ENCODE measurements around the gene FGD6. TPM values are rescaled to one million over a fixed set of nuclear protein-coding genes. Genes with fewer than 3 reads are reported as not detected.
"Not testable (repeated sequence)": the region's sequence is repeated elsewhere in the genome, so short reads cannot be mapped to it uniquely, and the experiment has no call there.

Gene FGD6
- total RNA-seq, 2 experiments from 2014 or later, result 5.6 to 7.8 TPM

- DNase-seq (ENCODE audit: low spot score), result no peak
- H3K9me2 ChIP-seq (ENCODE audit: insufficient read depth, low read length), result no peaks in the 10 kb centered on the region
- no peak overlapping the region for H2AFZ ChIP-seq (ENCODE audit: low read length)
- H3K79me2 ChIP-seq (ENCODE audit: insufficient read depth, low read depth, low read length), result no peaks in the 10 kb centered on the region
- H3K27ac ChIP-seq (ENCODE audit: low read depth, low read length, poor library complexity, severe bottlenecking), result no peak overlapping the region
- no peak for TF ChIP-seq EZH2phosphoT487 (IDR thresholded peaks at IDR 0.05; ENCODE audit: borderline replicate concordance, low read depth, low read length)
- no peak for TF ChIP-seq CTCF (conservative IDR thresholded peaks at IDR 0.05; ENCODE audit: low read length)
- H3K36me3 ChIP-seq (ENCODE audit: insufficient read depth, low read length), result peaks cover 5% of the 10 kb centered on the region; the same call in 1 of the 2 replicates
- no peak overlapping the region for H3K4me3 ChIP-seq (ENCODE audit: low read depth, low read length, poor library complexity, severe bottlenecking)
- BruUV-seq (replicated peaks), result no TSS peak
- intact Hi-C loops (cut with micrococcal nuclease; ENCODE audit: unreplicated experiment), result no loop called here
- no peaks in the 10 kb centered on the region for H4K20me1 ChIP-seq (ENCODE audit: insufficient read depth, low read length)
- H3K4me1 ChIP-seq (ENCODE audit: insufficient read depth, low read length, poor library complexity, severe bottlenecking), result no peaks in the 10 kb centered on the region
- no peaks in the 10 kb centered on the region for H3K9me3 ChIP-seq (ENCODE audit: low read length)
- ChIA-PET CTCF (ENCODE audit: unreplicated experiment) (no interaction called here), POLR2A (interaction anchor here (0.6 to 0.7 kb wide), 2 partner anchors 41 to 420 kb away, joined by 3 read pairs; no protein-coding TSS in a partner anchor)
- H3K4me2 ChIP-seq (ENCODE audit: low read length), result no peak overlapping the region
Measured at GRCh38 chr12:95096852-95097251, 120.4 kb downstream of the FGD6 start.

GRCh38 chr12:95096378-95096777 is 120.9 kb downstream of the FGD6 start:
- no peak overlapping the region for H3K4me3 ChIP-seq (ENCODE audit: low read depth, low read length, poor library complexity, severe bottlenecking)
- intact Hi-C loops (cut with micrococcal nuclease; ENCODE audit: unreplicated experiment), result no loop called here
- no peaks in the 10 kb centered on the region for H4K20me1 ChIP-seq (ENCODE audit: insufficient read depth, low read length)
- no peak for DNase-seq (ENCODE audit: low spot score)
- no peak overlapping the region for H2AFZ ChIP-seq (ENCODE audit: low read length)
- no peak overlapping the region for H3K4me2 ChIP-seq (ENCODE audit: low read length)
- ChIA-PET CTCF (ENCODE audit: unreplicated experiment) (no interaction called here), POLR2A (interaction anchor here (0.7 kb wide), 1 partner anchor 40 kb away, joined by 3 read pairs; no protein-coding TSS in a partner anchor)
- H3K79me2 ChIP-seq (ENCODE audit: insufficient read depth, low read depth, low read length), result no peaks in the 10 kb centered on the region
- TF ChIP-seq CTCF (conservative IDR thresholded peaks at IDR 0.05; ENCODE audit: low read length) (no peak), EZH2phosphoT487 (IDR thresholded peaks at IDR 0.05; ENCODE audit: borderline replicate concordance, low read depth, low read length) (no peak)
- H3K4me1 ChIP-seq (ENCODE audit: insufficient read depth, low read length, poor library complexity, severe bottlenecking), result no peaks in the 10 kb centered on the region
- H3K27ac ChIP-seq (ENCODE audit: low read depth, low read length, poor library complexity, severe bottlenecking), result no peak overlapping the region
- BruUV-seq (replicated peaks), result no TSS peak
- H3K36me3 ChIP-seq (ENCODE audit: insufficient read depth, low read length), result peaks cover 7% of the 10 kb centered on the region; the same call in 1 of the 2 replicates
- H3K9me2 ChIP-seq (ENCODE audit: insufficient read depth, low read length), result no peaks in the 10 kb centered on the region
- H3K9me3 ChIP-seq (ENCODE audit: low read length), result no peaks in the 10 kb centered on the region

- intact Hi-C loops (cut with micrococcal nuclease; ENCODE audit: unreplicated experiment); DNase-seq (ENCODE audit: low spot score); H3K9me2 ChIP-seq (ENCODE audit: insufficient read depth, low read length); H3K27ac ChIP-seq (ENCODE audit: low read depth, low read length, poor library complexity, severe bottlenecking); H3K4me2 ChIP-seq (ENCODE audit: low read length); H3K4me1 ChIP-seq (ENCODE audit: insufficient read depth, low read length, poor library complexity, severe bottlenecking); H4K20me1 ChIP-seq (ENCODE audit: insufficient read depth, low read length); CTCF ChIA-PET (ENCODE audit: unreplicated experiment); H2AFZ ChIP-seq (ENCODE audit: low read length); BruUV-seq (replicated peaks); H3K36me3 ChIP-seq (ENCODE audit: insufficient read depth, low read length); H3K4me3 ChIP-seq (ENCODE audit: low read depth, low read length, poor library complexity, severe bottlenecking); POLR2A ChIA-PET; H3K79me2 ChIP-seq (ENCODE audit: insufficient read depth, low read depth, low read length); H3K9me3 ChIP-seq (ENCODE audit: low read length): not testable (repeated sequence)
Measured at GRCh38 chr12:95095866-95096265, 121.4 kb downstream of the FGD6 start.
